ENCODE data around the gene TUBB6.

DNA sequence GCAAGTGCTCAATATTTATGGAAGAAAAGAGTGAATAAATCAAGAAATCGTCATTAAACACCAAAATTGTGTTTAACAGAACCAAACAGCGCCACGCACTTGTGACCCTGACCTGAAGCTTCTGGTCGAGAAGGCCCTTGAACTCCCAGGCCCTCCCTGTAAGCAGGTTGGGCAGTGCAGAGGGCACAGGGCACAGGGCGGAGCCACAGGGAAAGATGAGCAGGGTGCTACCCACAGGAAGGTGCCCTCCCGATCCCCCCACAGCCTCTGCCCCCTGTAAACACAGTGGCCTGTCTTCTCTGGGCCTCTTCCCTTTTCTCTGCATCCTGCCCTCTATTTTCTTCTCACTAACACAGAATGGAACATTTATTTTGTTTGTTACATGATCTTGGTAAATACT is 16.9 kb upstream of the TUBB6 start:
- TF ChIP-seq, protein P1, sequence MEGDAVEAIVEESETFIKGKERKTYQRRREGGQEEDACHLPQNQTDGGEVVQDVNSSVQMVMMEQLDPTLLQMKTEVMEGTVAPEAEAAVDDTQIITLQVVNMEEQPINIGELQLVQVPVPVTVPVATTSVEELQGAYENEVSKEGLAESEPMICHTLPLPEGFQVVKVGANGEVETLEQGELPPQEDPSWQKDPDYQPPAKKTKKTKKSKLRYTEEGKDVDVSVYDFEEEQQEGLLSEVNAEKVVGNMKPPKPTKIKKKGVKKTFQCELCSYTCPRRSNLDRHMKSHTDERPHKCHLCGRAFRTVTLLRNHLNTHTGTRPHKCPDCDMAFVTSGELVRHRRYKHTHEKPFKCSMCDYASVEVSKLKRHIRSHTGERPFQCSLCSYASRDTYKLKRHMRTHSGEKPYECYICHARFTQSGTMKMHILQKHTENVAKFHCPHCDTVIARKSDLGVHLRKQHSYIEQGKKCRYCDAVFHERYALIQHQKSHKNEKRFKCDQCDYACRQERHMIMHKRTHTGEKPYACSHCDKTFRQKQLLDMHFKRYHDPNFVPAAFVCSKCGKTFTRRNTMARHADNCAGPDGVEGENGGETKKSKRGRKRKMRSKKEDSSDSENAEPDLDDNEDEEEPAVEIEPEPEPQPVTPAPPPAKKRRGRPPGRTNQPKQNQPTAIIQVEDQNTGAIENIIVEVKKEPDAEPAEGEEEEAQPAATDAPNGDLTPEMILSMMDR (IDR thresholded peaks at IDR 0.05; ENCODE audit: low read depth, low read length): no peak
- TF ChIP-seq MAX (IDR thresholded peaks at IDR 0.05; ENCODE audit: low read depth, low read length) (no peak), MYC (IDR thresholded peaks at IDR 0.05; ENCODE audit: low read depth, low read length) (no peak), POLR2A (IDR thresholded peaks at IDR 0.05; ENCODE audit: extremely low read depth, insufficient read length) (no peak)
